Natural killer cell (primary cell): ENCODE results near the gene NSL1. TPM values are rescaled to one million over a fixed set of nuclear protein-coding genes. Genes with fewer than 3 reads are reported as not detected.

Experiments
- ATAC-seq, 3 donors: fragments of 150-1000 bp in 2 of 3; fragments of 200-7000 bp in 1 of 3; cut with Tn5 transposase; 1 replicate in 1 of 3; 2 replicates in 2 of 3; pipeline ENCODE4 v1.10.0; 2021; ENCODE audit warnings: mild to moderate bottlenecking in 2 of 3, moderate library complexity in 2 of 3
- DNase-seq, 2 donors: peaks; one replicate each; pipeline versions ENCODE4 v3.0.0 to v3.0.0-alpha.2; 2013 to 2021; ENCODE audit warnings: mixed read lengths in 1 of 2
- H3K27ac ChIP-seq: one replicate; pipeline ENCODE4 v1.5.1; 2013; ENCODE audit warnings: mild to moderate bottlenecking, low read length
- H3K27me3 ChIP-seq: one replicate; pipeline ENCODE4 v1.6.1; 2013; ENCODE audit warnings: low read length; ENCODE audit not compliant: control insufficient read depth, insufficient read depth
- H3K36me3 ChIP-seq: one replicate; pipeline ENCODE4 v1.6.1; 2013; ENCODE audit warnings: low read length; ENCODE audit not compliant: control insufficient read depth, insufficient read depth
- H3K4me1 ChIP-seq: one replicate; pipeline ENCODE4 v1.6.1; 2013; ENCODE audit warnings: low read length; ENCODE audit not compliant: control insufficient read depth, insufficient read depth
- H3K4me3 ChIP-seq: one replicate; pipeline ENCODE4 v1.5.1; 2013; ENCODE audit warnings: low read length
- H3K9me3 ChIP-seq: one replicate; pipeline ENCODE4 v1.6.1; 2013; ENCODE audit warnings: low read length; ENCODE audit not compliant: control insufficient read depth, insufficient read depth
- H3K27ac Mint-ChIP-seq, 2 donors: one replicate each; pipeline ENCODE4 v1.8.0; 2022; ENCODE audit warnings: mild to moderate bottlenecking in 2 of 2, mixed read lengths in 2 of 2, moderate library complexity in 1 of 2
- H3K27me3 Mint-ChIP-seq, 2 donors: one replicate each; pipeline ENCODE4 v1.8.0; 2022; ENCODE audit warnings: low read depth in 2 of 2, mixed read lengths in 2 of 2
- H3K36me3 Mint-ChIP-seq: one replicate; pipeline ENCODE4 v1.8.0; 2022; ENCODE audit warnings: mixed read lengths
- H3K4me1 Mint-ChIP-seq, 2 donors: one replicate each; pipeline ENCODE4 v1.8.0; 2022; ENCODE audit warnings: mixed read lengths in 2 of 2
- H3K4me3 Mint-ChIP-seq: one replicate; pipeline ENCODE4 v1.8.0; 2022; ENCODE audit warnings: mild to moderate bottlenecking, moderate library complexity, mixed read lengths
- H3K9me3 Mint-ChIP-seq, 2 donors: one replicate each; pipeline ENCODE4 v1.8.0; 2022; ENCODE audit warnings: mixed read lengths in 2 of 2
- CTCF ChIP-seq: fragments of 200-600 bp; IDR thresholded peaks from one replicate; pipeline ENCODE4 v1.8.0; 2022; ENCODE audit warnings: antibody characterized with exemption
- WGBS: methylation state at CpG from one replicate; pipeline ENCODE4 v1.1.7; 2013; ENCODE audit warnings: missing lambda C conversion rate; ENCODE audit not compliant: insufficient coverage; 5-methylcytosine and 5-hydroxymethylcytosine counted together
- intact Hi-C: fragments of 100-400 bp; cut with micrococcal nuclease; formaldehyde crosslinking; loops from one replicate; pipeline ENCODE4 v1.14.2; 2022
- total RNA-seq, 4 donors: library from RNA; stranded (reverse); fragments of 120-200 nt in 1 of 4; gene quantifications; one replicate each; pipeline versions ENCODE4 v1.2.3 to v1.2.4, GENCODE V29; 2013 to 2022

NSL1 gene
- total RNA-seq, 3 donors from 2014 or later (not counting 1 experiment from before 2014, with no cell fraction given), result 17.0 to 23.8 (median 23.4) TPM

DNA sequence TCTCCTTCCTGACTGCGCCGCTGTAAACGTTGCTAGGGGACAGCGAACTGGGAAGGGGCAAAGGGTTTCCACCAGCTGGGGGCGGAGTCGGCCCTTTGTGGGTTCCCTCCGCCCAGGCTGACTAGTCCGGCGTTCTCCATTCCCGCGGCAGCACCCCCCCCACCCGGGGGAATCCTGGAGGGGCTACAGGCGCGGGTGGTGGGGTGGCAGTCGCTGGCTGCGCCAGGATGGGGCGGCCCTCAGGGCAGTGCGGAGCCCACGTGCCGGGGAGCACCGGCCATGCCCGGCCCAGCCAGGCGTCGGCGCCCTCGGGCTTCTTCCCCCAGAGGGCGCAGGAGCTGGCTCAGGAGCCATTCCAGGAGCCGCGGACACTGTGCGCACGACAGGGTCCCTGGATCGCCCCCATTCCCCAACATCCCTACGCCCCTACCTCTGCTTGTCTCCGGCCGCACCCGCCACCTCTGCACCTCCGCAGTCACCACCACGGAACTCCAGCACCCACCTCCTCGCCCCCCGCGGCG, 92.4 kb downstream of the NSL1 start:
- under 1% methylated on average over 42 of the region's 42 CpGs for WGBS
- no peaks in the 10 kb centered on the region for H3K36me3 Mint-ChIP-seq
- ATAC-seq, result peak; percentile 71 to 79 (median 78)
- Histone ChIP-seq H3K36me3 (no peaks in the 10 kb centered on the region), H3K4me3 (peak overlapping the region; percentile 42), H3K9me3 (no peaks in the 10 kb centered on the region), H3K4me1 (peaks cover 28% of the 10 kb centered on the region), H3K27me3 (peaks cover 29% of the 10 kb centered on the region), H3K27ac (no peak overlapping the region)
- H3K27me3 Mint-ChIP-seq, result peaks cover 35 to 40% of the 10 kb centered on the region in 2 donors
- H3K27ac Mint-ChIP-seq, result peak overlapping the region in 1 of 2 donors; percentile 80
- intact Hi-C loops, result no loop called here
- TF ChIP-seq CTCF, result peak; percentile 41
- H3K4me3 Mint-ChIP-seq, result peak overlapping the region; percentile 87
- H3K9me3 Mint-ChIP-seq, result no peaks in the 10 kb centered on the region
- DNase-seq, result peak; percentile 38 to 74
- H3K4me1 Mint-ChIP-seq, result peaks cover 15 to 38% of the 10 kb centered on the region in 2 donors

DNA sequence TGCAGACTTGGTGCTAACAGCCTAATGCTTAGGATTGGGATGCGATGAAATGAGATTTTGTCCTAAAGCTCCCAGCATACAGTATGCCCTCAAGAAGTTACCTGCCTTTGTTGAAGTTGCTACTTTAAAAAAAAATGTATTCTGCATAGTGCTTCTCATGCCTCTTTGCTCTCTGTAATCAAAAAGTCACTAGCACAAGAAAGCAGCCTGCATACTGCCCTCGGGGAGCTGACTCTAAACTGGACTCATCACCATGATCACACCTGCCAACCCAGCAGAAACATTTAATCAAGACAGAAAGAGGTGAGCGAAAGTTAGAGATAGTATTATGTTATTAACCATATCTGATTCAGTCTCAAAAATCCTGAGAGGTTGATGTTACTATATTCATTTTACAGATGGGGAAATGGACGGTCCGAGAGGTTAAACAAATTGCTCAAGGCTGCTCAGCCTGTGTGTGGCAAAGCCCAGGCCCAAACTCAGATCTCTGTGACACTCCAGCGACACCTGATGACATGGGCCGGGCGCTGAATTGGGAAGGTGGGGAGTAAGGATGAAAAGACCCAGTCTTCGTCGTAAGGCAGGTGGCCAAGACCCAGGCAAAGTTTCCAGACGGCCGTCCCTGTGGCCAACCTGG, 93.0 kb downstream of the NSL1 start:
- peaks cover 35 to 43% of the 10 kb centered on the region in 2 donors for H3K27me3 Mint-ChIP-seq
- intact Hi-C loops, result no loop called here
- Histone ChIP-seq H3K27me3 (peaks cover 33% of the 10 kb centered on the region), H3K4me1 (peaks cover 28% of the 10 kb centered on the region), H3K36me3 (no peaks in the 10 kb centered on the region), H3K9me3 (no peaks in the 10 kb centered on the region), H3K4me3 (peak overlapping the region; percentile 42), H3K27ac (no peak overlapping the region)
- no peaks in the 10 kb centered on the region for H3K9me3 Mint-ChIP-seq
- DNase-seq (no peak), ATAC-seq (no peak)
- H3K27ac Mint-ChIP-seq, result peak overlapping the region in 1 of 2 donors; percentile 80
- peak overlapping the region; percentile 87 for H3K4me3 Mint-ChIP-seq
- TF ChIP-seq CTCF, result no peak
- no peaks in the 10 kb centered on the region for H3K36me3 Mint-ChIP-seq
- H3K4me1 Mint-ChIP-seq, result peaks cover 15 to 38% of the 10 kb centered on the region in 2 donors
- 32% methylated on average over 11 of the region's 12 CpGs for WGBS

GRCh38 chr1:212696721-212697331, 94.8 kb downstream of the NSL1 start:
- intact Hi-C loops, result no loop called here
- Histone ChIP-seq H3K27ac (no peak overlapping the region), H3K4me3 (no peak overlapping the region), H3K9me3 (no peaks in the 10 kb centered on the region), H3K36me3 (no peaks in the 10 kb centered on the region), H3K4me1 (peaks cover 28% of the 10 kb centered on the region), H3K27me3 (peaks cover 33% of the 10 kb centered on the region)
- ATAC-seq (no peak), DNase-seq (no peak)
- Mint-ChIP-seq H3K4me1 (peaks cover 15 to 34% of the 10 kb centered on the region in 2 donors), H3K36me3 (no peaks in the 10 kb centered on the region), H3K4me3 (no peak overlapping the region), H3K27ac (no peak overlapping the region), H3K9me3 (no peaks in the 10 kb centered on the region), H3K27me3 (peaks cover 35 to 44% of the 10 kb centered on the region in 2 donors)
- 77% methylated on average over 13 of the region's 13 CpGs for WGBS
- no peak for TF ChIP-seq CTCF
